Ascending aorta (tissue), 2 donors: ENCODE measurements around the gene ZNF565. TPM values are rescaled to one million over a fixed set of nuclear protein-coding genes. Genes with fewer than 3 reads are reported as not detected.

Experiments used
- DNase-seq, 2 donors: peaks; one replicate each; pipeline ENCODE4 v3.0.0-alpha.2; 2019; ENCODE audit warnings: low spot score in 2 of 2
- H3K27ac ChIP-seq, 2 donors: fragments of 200-600 bp; sonication (generic); one replicate each; pipeline ENCODE4 v1.5.1; 2016 to 2017; ENCODE audit warnings: mild to moderate bottlenecking in 1 of 2
- H3K27me3 ChIP-seq: fragments of 200-600 bp; sonication (generic); one replicate; pipeline ENCODE4 v1.5.1; 2017
- H3K36me3 ChIP-seq, 2 donors: fragments of 200-600 bp; sonication (generic); one replicate each; pipeline ENCODE4 v1.5.1; 2016
- H3K4me1 ChIP-seq, 2 donors: fragments of 200-600 bp; sonication (generic); one replicate each; pipeline ENCODE4 v1.5.1; 2016 to 2017; ENCODE audit warnings: mild to moderate bottlenecking in 1 of 2
- H3K4me3 ChIP-seq, 2 donors: fragments of 200-600 bp; sonication (generic); one replicate each; pipeline ENCODE4 v1.5.1; 2016 to 2017; ENCODE audit warnings: mild to moderate bottlenecking in 1 of 2
- H3K9me3 ChIP-seq, 2 donors: fragments of 200-600 bp; sonication (generic); one replicate each; pipeline ENCODE4 v1.5.1; 2016
- intact Hi-C: fragments of 100-400 bp; cut with DNase I; formaldehyde crosslinking; loops from one replicate; pipeline ENCODE4 v1.15.1; 2023
- total RNA-seq: library from RNA; depleted of rRNA; stranded (reverse); fragments of >200 nt; gene quantifications from one replicate; pipeline ENCODE4 v1.1.0, GENCODE V29; 2016
- TF ChIP-seq, protein P1 (sequence below), 3 experiments: fragments of 200-600 bp in 2 of 3; fragments of 450-650 bp in 1 of 3; sonication (generic) in 2 of 3; IDR thresholded peaks; one replicate each; pipeline ENCODE4 v1.5.1; 2016 to 2019; ENCODE audit warnings: antibody characterized with exemption in 3 of 3, mild to moderate bottlenecking in 1 of 3, moderate library complexity in 1 of 3

ZNF565 gene
- total RNA-seq, 1 donor from 2014 or later, result 1.9 TPM

GRCh38 chr19:36152352-36153091 is 61.9 kb downstream of the ZNF565 start, which contains the start of gene COX7A1:
Gene COX7A1 (minus strand): TSS chr19:36152447. CDS start chr19:36152407, 40 bp downstream.
- DNase-seq, result peak; percentile 59 to 85
- Histone ChIP-seq H3K36me3 (peaks cover 29 to 31% of the 10 kb centered on the region in 2 donors), H3K4me1 (peaks cover 4 to 17% of the 10 kb centered on the region in 2 donors), H3K9me3 (no peaks in the 10 kb centered on the region), H3K27me3 (no peaks in the 10 kb centered on the region), H3K27ac (peak within 1 kb of the TSS; percentile 99 to 100), H3K4me3 (peak within 1 kb of the TSS; percentile 74 to 96)
- TF ChIP-seq, protein P1, sequence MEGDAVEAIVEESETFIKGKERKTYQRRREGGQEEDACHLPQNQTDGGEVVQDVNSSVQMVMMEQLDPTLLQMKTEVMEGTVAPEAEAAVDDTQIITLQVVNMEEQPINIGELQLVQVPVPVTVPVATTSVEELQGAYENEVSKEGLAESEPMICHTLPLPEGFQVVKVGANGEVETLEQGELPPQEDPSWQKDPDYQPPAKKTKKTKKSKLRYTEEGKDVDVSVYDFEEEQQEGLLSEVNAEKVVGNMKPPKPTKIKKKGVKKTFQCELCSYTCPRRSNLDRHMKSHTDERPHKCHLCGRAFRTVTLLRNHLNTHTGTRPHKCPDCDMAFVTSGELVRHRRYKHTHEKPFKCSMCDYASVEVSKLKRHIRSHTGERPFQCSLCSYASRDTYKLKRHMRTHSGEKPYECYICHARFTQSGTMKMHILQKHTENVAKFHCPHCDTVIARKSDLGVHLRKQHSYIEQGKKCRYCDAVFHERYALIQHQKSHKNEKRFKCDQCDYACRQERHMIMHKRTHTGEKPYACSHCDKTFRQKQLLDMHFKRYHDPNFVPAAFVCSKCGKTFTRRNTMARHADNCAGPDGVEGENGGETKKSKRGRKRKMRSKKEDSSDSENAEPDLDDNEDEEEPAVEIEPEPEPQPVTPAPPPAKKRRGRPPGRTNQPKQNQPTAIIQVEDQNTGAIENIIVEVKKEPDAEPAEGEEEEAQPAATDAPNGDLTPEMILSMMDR (IDR thresholded peaks at IDR 0.05), result no peak
- intact Hi-C loops, result loop anchor here (1.0 to 5.0 kb wide), 4 partner anchors 18 to 395 kb away; partner anchors contain the start of genes HSPB6, PROSER3, ZNF146 and ZNF565

- DNase-seq, result peak in 1 of 2 donors; percentile 67
- peaks cover 34 to 36% of the 10 kb centered on the region in 2 donors for H3K36me3 ChIP-seq
- intact Hi-C loops, result loop anchor here (1.0 to 5.0 kb wide), 4 partner anchors 18 to 395 kb away; partner anchors contain the start of genes HSPB6, PROSER3, ZNF146 and ZNF565
- no peaks in the 10 kb centered on the region for H3K9me3 ChIP-seq
- no peaks in the 10 kb centered on the region for H3K27me3 ChIP-seq
- H3K27ac ChIP-seq, result peak overlapping the region; percentile 99 to 100
- H3K4me3 ChIP-seq, result peak overlapping the region; percentile 74 to 96
- H3K4me1 ChIP-seq, result peaks cover 4 to 17% of the 10 kb centered on the region in 2 donors
- TF ChIP-seq, protein P1 (IDR thresholded peaks at IDR 0.05), result no peak
Observed at GRCh38 chr19:36152019-36152351, 62.5 kb downstream of the ZNF565 start.

DNA sequence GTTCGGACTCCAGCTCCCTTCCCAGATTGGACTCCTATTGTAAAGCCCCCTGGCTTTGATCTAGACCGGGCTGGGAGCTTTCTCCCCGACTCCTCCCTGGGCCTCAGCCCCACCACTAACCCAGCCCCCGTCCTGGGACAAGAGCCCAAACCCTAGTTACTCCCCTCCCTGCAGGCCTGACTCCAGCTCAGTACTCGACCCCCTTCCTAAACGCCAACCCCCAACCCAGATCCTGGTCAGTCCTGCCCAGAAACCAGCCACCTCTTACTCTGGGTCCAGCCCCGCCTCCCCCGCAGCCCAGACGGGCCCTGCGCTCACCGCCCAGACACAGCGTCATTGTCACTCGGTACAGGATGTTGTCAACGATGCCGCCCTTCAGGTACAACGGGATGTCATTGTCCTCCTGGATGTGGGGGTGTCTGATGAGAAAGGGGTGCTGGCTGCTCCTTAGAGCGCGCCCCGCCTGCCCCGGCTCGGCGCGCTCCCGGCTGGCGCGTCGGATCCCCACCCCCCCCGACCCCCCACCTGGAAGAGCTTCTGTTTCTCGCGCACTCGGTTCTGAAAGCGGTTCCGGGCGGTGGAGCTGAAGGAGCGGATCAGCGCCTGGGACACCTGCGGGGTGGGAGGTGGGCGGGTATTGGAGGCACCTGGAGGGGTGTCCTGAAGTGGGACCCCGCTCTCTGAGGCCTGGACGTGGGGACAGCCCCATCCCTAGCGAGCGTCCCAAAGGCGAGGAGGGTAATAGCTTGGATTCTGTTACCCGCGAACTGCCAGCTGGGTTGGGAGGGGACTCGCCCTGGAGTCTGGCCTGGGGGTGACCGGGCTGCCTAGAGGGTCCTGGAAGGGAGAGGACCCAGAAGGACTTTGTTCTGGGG is 63.1 kb downstream of the ZNF565 start:
- H3K9me3 ChIP-seq, result no peaks in the 10 kb centered on the region
- intact Hi-C loops, result loop anchor here (1.0 to 5.0 kb wide), 5 partner anchors 11 to 394 kb away; partner anchors contain the start of genes CAPNS1, HSPB6, PROSER3 and ZNF146
- no peaks in the 10 kb centered on the region for H3K27me3 ChIP-seq
- H3K27ac ChIP-seq, result peak overlapping the region; percentile 99 to 100
- H3K4me1 ChIP-seq, result peaks cover 4 to 17% of the 10 kb centered on the region in 2 donors
- H3K4me3 ChIP-seq, result peak overlapping the region; percentile 74 to 96
- peak; percentile 39 to 85 for DNase-seq
- H3K36me3 ChIP-seq, result peaks cover 40 to 42% of the 10 kb centered on the region in 2 donors
- TF ChIP-seq, protein P1 (IDR thresholded peaks at IDR 0.05), result no peak

DNA sequence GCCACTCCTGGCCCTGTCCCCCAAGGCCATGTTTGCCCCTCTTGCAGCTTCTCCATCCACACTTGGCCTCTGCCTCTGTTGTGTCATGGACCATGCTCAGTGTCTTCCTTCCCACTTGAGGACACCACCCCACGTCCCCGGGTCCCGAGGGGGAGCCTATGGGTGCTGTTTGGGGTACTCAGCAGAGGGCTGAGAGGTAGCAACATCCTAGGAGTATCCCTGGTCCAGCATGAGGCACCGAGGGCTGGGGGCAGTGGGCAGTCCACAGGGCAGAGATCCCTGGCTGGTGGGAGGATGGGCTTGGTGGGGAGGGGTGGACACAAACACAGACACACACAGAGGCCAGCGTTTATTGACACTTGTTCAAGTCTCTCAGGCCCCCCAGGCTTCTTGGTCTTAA is 63.9 kb downstream of the ZNF565 start:
- TF ChIP-seq, protein P1 (IDR thresholded peaks at IDR 0.05), result no peak
- peaks cover 4 to 17% of the 10 kb centered on the region in 2 donors for H3K4me1 ChIP-seq

GRCh38 chr19:36149673-36150406 is 64.6 kb downstream of the ZNF565 start:
- Histone ChIP-seq H3K4me1 (peaks cover 4 to 17% of the 10 kb centered on the region in 2 donors), H3K36me3 (peaks cover 55 to 58% of the 10 kb centered on the region in 2 donors), H3K9me3 (no peaks in the 10 kb centered on the region), H3K27ac (peak overlapping the region; percentile 99 to 100), H3K27me3 (no peaks in the 10 kb centered on the region), H3K4me3 (no peak overlapping the region)
- intact Hi-C loops, result loop anchor here (5.0 kb wide), 1 partner anchor 393 kb away; the partner anchor contains the start of genes HSPB6 and PROSER3
- no peak for DNase-seq
- TF ChIP-seq, protein P1 (IDR thresholded peaks at IDR 0.05), result no peak

More for the DNA sequence above, 63.9 kb downstream of the ZNF565 start:
- peak overlapping the region; percentile 99 to 100 for H3K27ac ChIP-seq
- H3K27me3 ChIP-seq, result no peaks in the 10 kb centered on the region
- intact Hi-C loops, result loop anchor here (5.0 kb wide), 1 partner anchor 393 kb away; the partner anchor contains the start of genes HSPB6 and PROSER3
- H3K9me3 ChIP-seq, result no peaks in the 10 kb centered on the region
- DNase-seq, result no peak
- peaks cover 48 to 50% of the 10 kb centered on the region in 2 donors for H3K36me3 ChIP-seq
- H3K4me3 ChIP-seq, result peak overlapping the region; percentile 74 to 96
